HG03571 (cell line): Measurements from ENCODE around the gene EDEM1.
A peak's percentile ranks its signal among the peaks of the same experiment; 100 is the strongest.

Experiments
- ATAC-seq: cut with Tn5 transposase; IDR thresholded peaks from one replicate; pipeline ENCODE4 v1.9.1; 2021; ENCODE audit not compliant: unreplicated experiment

EDEM1 gene

DNA sequence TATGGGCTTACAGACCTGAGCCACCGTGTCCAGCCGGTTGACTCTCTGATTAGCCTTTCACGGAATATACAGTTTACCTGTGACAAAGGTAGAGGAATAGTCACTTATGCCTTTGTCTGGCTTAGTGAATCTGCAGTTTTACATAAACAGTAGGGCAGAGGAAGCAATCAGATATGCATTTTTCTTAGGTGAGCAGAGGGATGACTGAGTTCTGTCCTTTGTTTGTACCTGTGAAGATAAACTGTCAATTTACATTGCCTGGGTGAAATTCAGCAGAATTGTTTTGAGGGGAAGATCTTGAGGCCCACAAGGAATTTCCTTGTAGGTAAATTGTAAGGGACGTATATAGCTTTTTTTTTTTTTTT, 10.8 kb downstream of the EDEM1 start:
- no peak for ATAC-seq

GRCh38 chr3:5198986-5199731, 11.7 kb downstream of the EDEM1 start:
- peak; percentile 46 for ATAC-seq

GRCh38 chr3:5201536-5201935, 14.0 kb downstream of the EDEM1 start:
- ATAC-seq = no peak

DNA sequence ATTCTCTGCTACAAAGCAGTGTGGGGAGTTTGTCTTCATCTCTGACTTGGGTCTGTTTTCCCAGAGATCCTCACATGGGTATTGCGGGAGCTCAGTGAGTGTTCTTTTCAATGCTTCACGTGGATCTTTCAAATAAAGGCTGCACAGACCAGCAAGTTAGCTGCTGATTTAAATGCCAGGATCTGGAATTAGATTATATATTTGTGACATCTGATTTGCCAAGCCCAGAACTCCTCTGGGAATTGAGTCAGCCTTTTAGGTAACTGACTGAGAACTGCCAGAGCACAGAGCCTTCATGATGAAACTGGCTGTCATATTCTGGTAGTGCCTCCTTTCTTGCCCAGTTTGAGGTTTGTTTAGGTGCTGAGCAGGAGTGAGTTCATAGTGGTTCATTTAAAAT, 14.7 kb downstream of the EDEM1 start:
- no peak for ATAC-seq

DNA sequence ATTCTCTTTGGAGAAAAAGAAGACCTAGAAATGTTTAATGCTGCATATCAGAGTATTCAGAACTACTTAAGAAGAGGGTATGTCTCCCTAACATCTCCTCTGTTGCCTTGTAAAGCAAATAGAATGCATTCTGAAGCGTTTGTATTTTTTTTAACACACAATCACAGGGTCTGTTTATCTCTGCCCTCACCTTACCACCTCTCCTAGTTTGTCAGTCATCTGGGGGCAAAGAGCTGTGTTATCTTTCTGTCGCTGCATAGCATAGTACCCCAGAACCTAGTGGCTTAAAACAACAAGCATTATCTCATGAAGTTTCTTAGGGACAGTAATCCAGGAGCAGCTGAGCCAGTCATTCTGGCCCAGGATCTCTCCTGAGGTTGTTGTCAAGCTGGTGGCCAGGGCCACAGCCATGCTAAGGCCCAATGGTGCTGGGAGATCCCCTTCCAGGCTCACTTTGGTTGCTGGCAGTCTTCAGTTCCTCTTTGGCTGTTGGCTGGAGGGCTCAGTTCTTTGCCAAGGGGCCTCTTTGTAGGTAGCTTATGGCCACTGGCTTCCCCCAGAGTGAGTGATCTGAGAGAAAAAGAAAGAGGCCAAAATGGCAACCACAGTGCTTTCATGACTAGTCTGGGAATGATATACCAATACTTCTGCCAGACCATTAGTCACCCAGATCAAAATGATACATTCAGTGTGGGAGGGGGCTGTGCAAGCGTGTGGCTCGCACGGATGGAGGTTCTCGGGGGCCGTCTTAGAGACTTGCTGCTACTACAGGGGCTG, 17.8 kb downstream of the EDEM1 start:
- peak; percentile 100 for ATAC-seq

DNA sequence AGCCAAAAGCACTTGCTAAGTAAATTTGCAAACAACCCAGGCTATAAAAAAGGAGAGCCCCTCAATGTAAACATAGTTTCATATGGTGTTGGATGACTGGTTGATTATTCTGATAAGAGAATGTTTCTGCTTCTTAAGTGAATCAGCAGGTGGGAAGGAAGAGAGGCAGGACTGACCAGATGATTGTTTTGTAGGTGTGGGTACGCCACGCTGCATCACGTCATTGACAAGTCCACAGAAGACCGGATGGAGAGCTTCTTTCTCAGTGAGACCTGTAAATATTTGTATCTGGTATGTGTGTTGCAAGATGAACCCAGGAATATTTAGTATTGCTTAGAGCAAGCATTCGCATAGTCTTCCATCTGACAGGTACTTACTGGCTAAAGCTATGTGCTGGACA, 23.4 kb downstream of the EDEM1 start:
- no peak for ATAC-seq

GRCh38 chr3:5212628-5213573, 25.4 kb downstream of the EDEM1 start:
- no peak for ATAC-seq

DNA sequence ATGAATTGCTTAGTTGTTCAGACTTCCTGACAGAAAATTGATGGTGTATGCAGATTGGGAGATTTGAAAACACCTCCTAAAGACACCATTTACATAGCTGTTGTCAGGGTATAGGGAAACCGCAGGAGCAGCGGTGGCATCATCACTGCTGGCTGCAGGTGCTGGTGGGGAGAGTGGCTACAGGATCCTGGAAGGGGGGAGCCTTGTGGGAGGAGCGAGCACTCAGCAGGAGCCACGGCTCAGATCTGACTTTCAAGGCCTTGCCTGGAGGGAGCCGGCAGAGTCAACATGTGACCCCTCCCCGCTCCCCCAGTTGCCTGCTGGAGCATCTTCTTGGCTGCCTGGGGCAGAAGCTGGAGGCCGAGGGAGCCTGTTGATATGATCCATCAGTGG, 26.1 kb downstream of the EDEM1 start:
- ATAC-seq = no peak

GRCh38 chr3:5214352-5214751, 26.8 kb downstream of the EDEM1 start:
- ATAC-seq = no peak

DNA sequence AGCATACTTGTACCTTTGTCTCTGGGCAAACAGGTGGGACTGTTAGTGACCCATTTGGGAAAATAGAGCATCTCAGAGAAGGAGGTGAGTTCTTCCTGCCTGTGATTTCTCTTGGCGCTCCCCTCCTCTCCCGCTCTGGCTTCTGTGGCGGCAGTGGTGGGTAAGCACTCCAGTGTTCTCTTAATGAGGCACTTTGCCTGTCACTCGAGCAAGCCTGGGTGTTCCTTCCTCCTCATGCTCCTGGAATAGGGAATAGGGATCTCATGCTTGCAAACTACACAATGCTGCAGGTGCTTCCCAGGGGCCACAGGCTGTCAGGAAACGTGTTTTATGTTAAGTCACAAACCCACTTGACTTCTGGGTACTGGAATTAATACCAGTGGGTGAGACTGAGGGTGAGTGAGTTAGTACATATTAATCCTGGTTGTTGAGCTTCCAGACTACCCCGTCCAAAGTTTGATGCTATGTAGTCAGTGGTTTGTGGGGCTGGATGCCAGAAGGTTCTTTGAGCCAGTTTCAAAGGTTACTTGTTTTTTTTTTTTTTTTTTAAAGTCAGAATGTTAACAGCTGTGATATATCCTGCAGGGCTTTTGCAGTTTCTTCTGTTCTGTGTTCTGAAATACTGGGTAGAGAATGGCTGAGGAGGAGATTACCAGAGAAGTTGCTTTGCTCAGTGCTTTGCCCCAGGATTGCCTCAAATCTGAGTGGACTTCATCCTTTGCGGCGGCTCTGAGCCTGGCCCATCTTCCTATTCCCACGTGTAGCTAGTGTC, 30.5 kb downstream of the EDEM1 start:
- no peak for ATAC-seq

DNA sequence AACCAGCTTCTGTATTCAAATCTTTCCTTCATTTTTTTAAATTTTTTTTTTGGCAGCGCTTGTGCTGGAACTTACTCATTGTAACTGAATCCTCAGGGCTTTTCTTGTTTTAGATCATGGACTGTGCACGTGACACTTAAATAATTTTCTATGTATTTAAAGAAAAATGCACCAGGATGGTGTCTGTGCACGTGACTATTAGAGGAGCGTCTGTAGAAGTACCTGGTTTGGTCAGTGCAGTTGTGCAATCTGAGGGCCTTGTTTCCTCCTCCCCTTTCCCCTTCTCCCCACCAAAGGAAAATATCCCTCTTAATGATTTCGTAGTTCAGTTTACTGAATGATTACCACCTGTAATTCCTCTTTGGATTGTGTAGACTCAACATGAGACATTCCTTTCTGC, 31.3 kb downstream of the EDEM1 start:
- ATAC-seq = no peak

DNA sequence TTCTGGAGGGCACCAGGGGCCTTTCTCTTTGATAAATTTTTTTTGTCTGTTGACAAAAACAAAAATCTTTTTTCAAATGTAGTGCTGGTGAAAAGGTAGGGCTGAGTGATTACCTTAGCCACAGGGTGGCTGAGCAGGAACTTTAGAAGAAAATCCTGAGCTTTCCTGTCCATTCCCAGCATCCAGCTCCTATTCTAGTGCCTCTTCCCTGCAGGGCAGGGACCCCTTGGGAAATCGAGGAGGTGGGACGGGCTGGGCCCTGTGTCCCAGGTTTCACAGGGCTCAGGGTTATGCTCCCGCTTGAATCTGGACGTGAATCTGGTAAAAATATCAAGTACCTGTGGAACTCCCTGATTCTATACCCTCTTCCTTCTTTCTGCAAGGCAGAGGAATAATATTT, 31.7 kb downstream of the EDEM1 start:
- ATAC-seq = no peak

- ATAC-seq = no peak
Measured at GRCh38 chr3:5220193-5220592, 32.7 kb downstream of the EDEM1 start.

GRCh38 chr3:5220667-5221431, 33.3 kb downstream of the EDEM1 start:
- no peak for ATAC-seq

GRCh38 chr3:5221701-5222100, 34.2 kb downstream of the EDEM1 start:
- no peak for ATAC-seq

DNA sequence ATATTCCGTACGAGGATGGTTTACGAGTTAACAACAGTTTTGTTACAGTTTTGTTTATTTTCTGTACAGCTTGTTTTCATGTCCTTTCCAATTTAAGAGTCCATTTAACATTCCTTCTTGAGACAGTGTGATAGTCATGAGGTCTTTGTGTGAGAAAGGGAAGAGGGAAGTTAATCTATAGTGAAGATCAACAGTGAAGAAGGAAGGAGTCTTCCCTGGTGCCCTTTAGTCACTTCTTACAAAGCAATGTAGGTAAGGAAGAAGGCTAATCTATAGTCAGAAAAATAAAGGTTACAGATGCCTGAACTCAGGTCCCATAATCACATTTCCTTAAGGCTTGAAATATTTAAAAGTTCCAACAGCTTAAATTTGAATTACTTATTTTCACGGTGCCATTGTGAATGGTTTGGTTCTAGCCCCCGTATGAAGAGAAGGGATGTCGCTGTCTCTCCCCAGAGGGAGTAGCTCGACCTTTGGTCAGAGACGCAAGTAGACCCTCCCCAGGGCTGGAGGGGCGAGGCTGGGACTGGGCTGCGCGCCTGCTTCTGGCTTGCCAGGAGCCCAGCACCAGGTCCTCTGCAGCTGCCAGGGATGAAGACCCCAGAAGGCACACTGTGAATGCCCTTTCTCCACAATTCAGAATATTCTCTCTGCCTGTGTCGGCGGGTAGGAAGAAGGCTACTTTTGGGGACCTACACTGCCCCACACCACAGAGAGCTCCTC, 34.9 kb downstream of the EDEM1 start:
- no peak for ATAC-seq

- ATAC-seq = no peak
Measured at GRCh38 chr3:5226783-5227182, 39.3 kb downstream of the EDEM1 start.

GRCh38 chr3:5227812-5228211, 40.3 kb downstream of the EDEM1 start:
- ATAC-seq = no peak

GRCh38 chr3:5229414-5229813, 41.9 kb downstream of the EDEM1 start:
- ATAC-seq = no peak
